Activated CD8-positive, alpha-beta T cell treated with anti-CD3 and anti-CD28 coated beads for 36 hours (primary cell): ENCODE measurements around the gene CNOT1. TPM values are rescaled to one million over a fixed set of nuclear protein-coding genes. Genes with fewer than 3 reads are reported as not detected.

Source experiments
- ATAC-seq: fragments of 200-7000 bp; cut with Tn5 transposase; one replicate; pipeline ENCODE4 v1.10.0; 2021; ENCODE audit warnings: mild to moderate bottlenecking, moderate library complexity
- CTCF ChIA-PET: fragments of 350-600 bp; sonication (Branson Sonifier 250); formaldehyde crosslinking; loops from one replicate; lab custom pipeline; 2021; ENCODE audit warnings: antibody characterized with exemption; lab: Charles Lee
- POLR2A ChIA-PET: fragments of 350-600 bp; sonication (Branson Sonifier 250); formaldehyde crosslinking; loops from one replicate; lab custom pipeline; 2021; ENCODE audit warnings: antibody characterized with exemption; lab: Charles Lee
- DNase-seq: peaks from one replicate; pipeline ENCODE4 v3.0.0-alpha.2; 2020
- H3K27ac Mint-ChIP-seq: one replicate; pipeline ENCODE4 v1.8.0; 2021; ENCODE audit warnings: mild to moderate bottlenecking, mixed read lengths
- H3K27me3 Mint-ChIP-seq: one replicate; pipeline ENCODE4 v1.8.0; 2021; ENCODE audit warnings: mixed read lengths
- H3K36me3 Mint-ChIP-seq: one replicate; pipeline ENCODE4 v1.8.0; 2021; ENCODE audit warnings: low read depth, mixed read lengths
- H3K4me1 Mint-ChIP-seq: one replicate; pipeline ENCODE4 v1.8.0; 2021; ENCODE audit warnings: low read depth, mixed read lengths
- H3K4me3 Mint-ChIP-seq: one replicate; pipeline ENCODE4 v1.8.0; 2021; ENCODE audit warnings: mild to moderate bottlenecking, moderate library complexity, mixed read lengths
- H3K9me3 Mint-ChIP-seq: one replicate; pipeline ENCODE4 v1.8.0; 2021; ENCODE audit warnings: mixed read lengths
- intact Hi-C: fragments of 100-400 bp; cut with micrococcal nuclease; formaldehyde crosslinking; loops from one replicate; pipeline ENCODE4 v1.10.0; 2022
- total RNA-seq, 2 experiments: library from RNA; stranded (reverse); gene quantifications; one replicate each; pipeline ENCODE4 v1.2.3, GENCODE V29; 2021
- TF ChIP-seq, protein P1 (sequence below): fragments of 200-600 bp; IDR thresholded peaks from one replicate; pipeline ENCODE4 v1.8.0; 2022; ENCODE audit warnings: antibody characterized with exemption, mild to moderate bottlenecking

Gene CNOT1
- total RNA-seq, 2 experiments from 2014 or later = 274 to 281 TPM

DNA sequence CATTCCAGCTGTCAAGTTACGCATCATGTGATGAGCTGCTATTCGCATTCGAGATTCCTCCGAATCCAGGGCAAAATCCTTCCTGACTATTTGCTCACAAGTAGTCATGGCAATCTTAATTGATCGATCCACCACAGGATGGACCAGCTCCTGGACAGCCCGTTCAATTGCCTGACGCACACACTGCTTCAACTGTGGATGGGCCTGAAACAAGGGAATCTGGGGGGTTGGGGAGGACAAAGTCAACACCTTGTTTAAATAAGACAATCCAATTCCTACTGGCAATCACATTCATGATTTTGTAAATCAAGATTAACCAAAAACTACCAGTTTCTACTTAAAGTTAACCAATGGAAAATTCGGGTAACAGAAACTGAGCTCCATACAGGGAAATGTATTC lies 85.9 kb downstream of the CNOT1 start:
- DNase-seq = no peak
- no peaks in the 10 kb centered on the region for H3K9me3 Mint-ChIP-seq
- H3K27me3 Mint-ChIP-seq = no peaks in the 10 kb centered on the region
- no peak overlapping the region for H3K27ac Mint-ChIP-seq
- H3K36me3 Mint-ChIP-seq = peaks cover 67% of the 10 kb centered on the region
- intact Hi-C loops = no loop called here
- ChIA-PET CTCF (interaction anchor here (0.9 kb wide), 1 partner anchor 30 kb away, joined by 3 read pairs; no protein-coding TSS in a partner anchor), POLR2A (interaction anchor here (0.7 kb wide), 1 partner anchor 542 kb away, joined by 3 read pairs; the partner anchor contains the start of gene USB1)
- no peak overlapping the region for H3K4me3 Mint-ChIP-seq
- no peak for ATAC-seq
- H3K4me1 Mint-ChIP-seq = peaks cover 2% of the 10 kb centered on the region
- TF ChIP-seq, protein P1, sequence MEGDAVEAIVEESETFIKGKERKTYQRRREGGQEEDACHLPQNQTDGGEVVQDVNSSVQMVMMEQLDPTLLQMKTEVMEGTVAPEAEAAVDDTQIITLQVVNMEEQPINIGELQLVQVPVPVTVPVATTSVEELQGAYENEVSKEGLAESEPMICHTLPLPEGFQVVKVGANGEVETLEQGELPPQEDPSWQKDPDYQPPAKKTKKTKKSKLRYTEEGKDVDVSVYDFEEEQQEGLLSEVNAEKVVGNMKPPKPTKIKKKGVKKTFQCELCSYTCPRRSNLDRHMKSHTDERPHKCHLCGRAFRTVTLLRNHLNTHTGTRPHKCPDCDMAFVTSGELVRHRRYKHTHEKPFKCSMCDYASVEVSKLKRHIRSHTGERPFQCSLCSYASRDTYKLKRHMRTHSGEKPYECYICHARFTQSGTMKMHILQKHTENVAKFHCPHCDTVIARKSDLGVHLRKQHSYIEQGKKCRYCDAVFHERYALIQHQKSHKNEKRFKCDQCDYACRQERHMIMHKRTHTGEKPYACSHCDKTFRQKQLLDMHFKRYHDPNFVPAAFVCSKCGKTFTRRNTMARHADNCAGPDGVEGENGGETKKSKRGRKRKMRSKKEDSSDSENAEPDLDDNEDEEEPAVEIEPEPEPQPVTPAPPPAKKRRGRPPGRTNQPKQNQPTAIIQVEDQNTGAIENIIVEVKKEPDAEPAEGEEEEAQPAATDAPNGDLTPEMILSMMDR = no peak

DNA sequence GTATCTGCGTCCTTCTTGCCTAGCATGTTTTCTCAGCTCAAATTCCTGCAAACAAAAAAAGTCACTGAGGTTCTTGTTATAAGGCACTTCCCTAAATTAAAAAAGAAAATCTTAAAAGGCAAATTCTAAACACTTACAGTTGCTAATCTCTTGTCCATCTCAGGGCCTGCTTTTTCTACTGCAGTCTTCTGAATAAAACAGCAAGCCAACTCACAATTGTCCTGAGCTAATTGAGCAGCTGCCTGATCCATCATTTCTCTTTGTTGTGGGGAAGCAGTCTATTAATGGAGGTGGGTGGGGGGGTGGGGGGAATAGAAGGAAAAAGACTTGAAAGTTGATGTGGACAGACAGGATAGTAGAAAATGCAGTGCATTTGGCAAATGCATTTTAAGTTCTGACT lies 87.3 kb downstream of the CNOT1 start:
- POLR2A ChIA-PET = interaction anchor here (0.8 to 1.3 kb wide), 4 partner anchors 13 to 82 kb away, joined by 3 to 5 read pairs (median 3); no protein-coding TSS in a partner anchor
- H3K36me3 Mint-ChIP-seq = peaks cover 74% of the 10 kb centered on the region
- TF ChIP-seq, protein P1 = no peak
- H3K27me3 Mint-ChIP-seq = no peaks in the 10 kb centered on the region
- DNase-seq = no peak
- H3K4me3 Mint-ChIP-seq = no peak overlapping the region
- H3K27ac Mint-ChIP-seq = no peak overlapping the region
- no peaks in the 10 kb centered on the region for H3K9me3 Mint-ChIP-seq
- H3K4me1 Mint-ChIP-seq = peaks cover 2% of the 10 kb centered on the region
- ATAC-seq = no peak
- CTCF ChIA-PET = interaction anchor here (0.8 to 1.2 kb wide), 3 partner anchors 12 to 30 kb away, joined by 3 read pairs; no protein-coding TSS in a partner anchor
- intact Hi-C loops = no loop called here

DNA sequence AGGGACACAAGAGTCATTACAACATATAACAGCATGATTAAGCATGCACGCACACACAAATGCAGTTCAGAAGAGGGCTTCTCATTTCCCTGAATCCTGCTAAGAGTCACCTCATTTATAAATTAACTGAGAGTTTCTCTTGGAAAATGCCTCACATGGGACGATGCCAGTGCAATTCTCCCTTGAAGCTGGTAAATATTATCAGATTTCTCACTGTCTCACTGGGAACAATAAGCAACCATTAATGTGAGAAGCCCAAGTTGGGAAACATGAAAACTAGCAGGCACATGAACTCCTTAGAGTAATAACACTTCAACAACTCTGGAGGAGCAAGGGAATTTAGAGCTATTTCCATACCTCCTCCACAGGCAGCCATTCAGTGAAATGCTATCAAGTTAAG lies 87.9 kb downstream of the CNOT1 start:
- Mint-ChIP-seq H3K9me3 (no peaks in the 10 kb centered on the region), H3K27me3 (no peaks in the 10 kb centered on the region), H3K4me1 (peaks cover 2% of the 10 kb centered on the region), H3K27ac (no peak overlapping the region), H3K36me3 (peaks cover 74% of the 10 kb centered on the region), H3K4me3 (no peak overlapping the region)
- TF ChIP-seq, protein P1 = no peak
- ATAC-seq (no peak), DNase-seq (no peak)
- ChIA-PET CTCF (interaction anchor here (1.1 to 1.2 kb wide), 2 partner anchors 11 to 21 kb away, joined by 3 read pairs; no protein-coding TSS in a partner anchor), POLR2A (interaction anchor here (1.0 to 1.3 kb wide), 3 partner anchors 14 to 68 kb away, joined by 3 to 5 read pairs (median 3); no protein-coding TSS in a partner anchor)
- intact Hi-C loops = no loop called here

DNA sequence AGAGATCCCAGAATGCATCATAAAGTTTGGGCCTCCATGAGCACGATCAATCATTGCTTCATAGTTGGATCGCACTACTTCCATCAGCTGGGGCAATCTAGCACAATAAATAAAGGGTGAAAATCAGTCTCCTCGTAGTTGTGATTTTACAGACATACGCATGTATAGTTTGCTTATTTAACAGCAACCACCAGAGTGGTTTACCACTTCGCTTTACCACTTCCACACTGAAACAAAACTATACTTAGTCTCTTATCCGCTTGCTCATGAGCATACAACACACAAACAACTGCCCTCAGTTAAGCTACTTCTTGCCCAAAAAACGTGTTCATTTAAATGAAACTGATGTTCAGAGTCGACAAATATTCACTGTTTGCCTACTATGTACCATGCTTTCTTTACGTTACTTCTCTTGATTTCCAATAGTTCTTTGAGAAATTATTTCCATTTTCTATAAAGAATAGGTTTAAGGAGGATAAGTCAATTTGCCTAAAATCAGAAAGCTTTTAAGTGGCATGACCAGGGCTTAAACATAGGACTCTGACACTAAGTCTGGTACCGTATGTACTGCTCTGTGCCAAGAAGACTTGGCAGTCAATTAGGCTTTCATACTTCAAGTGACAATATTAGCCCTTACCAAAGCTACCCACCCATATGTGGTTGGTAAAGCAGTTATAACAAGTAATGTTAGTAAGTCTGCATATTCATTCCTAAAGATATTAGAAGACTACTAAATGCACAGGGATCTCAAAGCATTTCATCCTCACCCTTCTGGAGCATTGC lies 92.3 kb downstream of the CNOT1 start:
- CTCF ChIA-PET = no interaction called here
- H3K9me3 Mint-ChIP-seq = no peaks in the 10 kb centered on the region
- peak overlapping the region; percentile 24 for H3K27ac Mint-ChIP-seq
- H3K27me3 Mint-ChIP-seq = no peaks in the 10 kb centered on the region
- POLR2A ChIA-PET = interaction anchor here (0.6 kb wide), 1 partner anchor 227 kb away, joined by 5 read pairs; no protein-coding TSS in a partner anchor
- no peak overlapping the region for H3K4me3 Mint-ChIP-seq
- TF ChIP-seq, protein P1 = no peak
- H3K36me3 Mint-ChIP-seq = peaks cover 75% of the 10 kb centered on the region
- no peaks in the 10 kb centered on the region for H3K4me1 Mint-ChIP-seq
- ATAC-seq = peak; percentile 20
- no peak for DNase-seq
- intact Hi-C loops = no loop called here

DNA sequence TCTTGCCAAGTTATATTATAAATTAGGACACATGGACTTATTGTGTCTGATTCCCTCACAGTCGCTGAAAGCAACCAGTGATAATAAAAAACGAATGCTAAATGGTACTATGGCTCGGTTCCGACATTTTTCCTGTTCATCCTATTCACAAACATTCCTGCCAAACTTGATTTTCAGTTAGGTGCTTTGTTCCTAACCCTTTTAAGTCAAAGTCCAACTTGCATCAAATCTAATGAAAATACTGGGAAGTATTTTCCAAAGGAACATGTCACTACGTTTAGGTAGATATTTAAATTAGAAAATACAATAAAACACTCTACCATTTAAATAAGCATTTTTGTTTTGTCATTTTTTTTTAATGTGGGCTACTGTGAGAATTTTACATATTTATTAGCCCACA lies 93.3 kb downstream of the CNOT1 start:
- H3K4me1 Mint-ChIP-seq = no peaks in the 10 kb centered on the region
- H3K4me3 Mint-ChIP-seq = no peak overlapping the region
- ATAC-seq (no peak), DNase-seq (no peak)
- no peak overlapping the region for H3K27ac Mint-ChIP-seq
- H3K27me3 Mint-ChIP-seq = no peaks in the 10 kb centered on the region
- H3K9me3 Mint-ChIP-seq = no peaks in the 10 kb centered on the region
- TF ChIP-seq, protein P1 = no peak
- POLR2A ChIA-PET = no interaction called here
- peaks cover 75% of the 10 kb centered on the region for H3K36me3 Mint-ChIP-seq
- intact Hi-C loops = no loop called here
- CTCF ChIA-PET = no interaction called here
